K562 (cell line): ENCODE results near the gene TPGS1. TPM values are rescaled to one million over a fixed set of nuclear protein-coding genes. Genes with fewer than 3 reads are reported as not detected.

Experiments used
- ASH1L ChIP-seq: fragments of 450-650 bp; IDR thresholded peaks from 2 replicates; pipeline ENCODE4 v1.6.1; 2018; ENCODE audit warnings: borderline replicate concordance, mild to moderate bottlenecking, low read depth; ENCODE audit not compliant: partially characterized antibody
- FOXK2 ChIP-seq, 2 experiments: fragments of 450-650 bp; IDR thresholded peaks in 1 of 2; conservative IDR thresholded peaks in 1 of 2; 2 replicates each; pipeline ENCODE4 v1.6.1; 2016; ENCODE audit warnings: low read depth in 2 of 2, mild to moderate bottlenecking in 1 of 2
- HOXB6 ChIP-seq: fragments of 250-450 bp; sonication (Bioruptor Pico); IDR thresholded peaks from 2 replicates; pipeline ENCODE4 v1.5.1; 2022; ENCODE audit warnings: mild to moderate bottlenecking, borderline replicate concordance
- MLX ChIP-seq, 2 experiments: fragments of 450-650 bp in 1 of 2; sonication (generic) in 1 of 2; formaldehyde crosslinking; conservative IDR thresholded peaks; 2 replicates each; pipeline versions ENCODE4 v1.4.0 to v1.8.1; 2020 to 2022; ENCODE audit warnings: mild to moderate bottlenecking in 1 of 2, missing genetic modification reagents in 1 of 2
- POLR2B ChIP-seq: fragments of 450-650 bp; IDR thresholded peaks from 2 replicates; pipeline ENCODE4 v1.6.1; 2018; ENCODE audit warnings: low read depth; ENCODE audit not compliant: partially characterized antibody
- PTRF ChIP-seq: fragments of 450-650 bp; IDR thresholded peaks from 2 replicates; pipeline ENCODE4 v1.6.1; 2016; ENCODE audit warnings: mild to moderate bottlenecking, missing genetic modification characterization, missing compliant biosample characterization
- RBM34 ChIP-seq: fragments of 200-400 bp; formaldehyde crosslinking; IDR thresholded peaks from 2 replicates; pipeline ENCODE4 v1.6.1; 2018; ENCODE audit warnings: low read length, borderline replicate concordance; ENCODE audit not compliant: insufficient read depth
- SPI1 ChIP-seq: IDR thresholded peaks from 2 replicates; pipeline ENCODE4 v1.6.1; 2011; ENCODE audit warnings: low read depth, low read length, control low read depth, borderline replicate concordance
- TAF9B ChIP-seq: fragments of 450-650 bp; IDR thresholded peaks from 2 replicates; pipeline ENCODE4 v1.6.1; 2018; ENCODE audit warnings: mild to moderate bottlenecking; ENCODE audit not compliant: partially characterized antibody
- TCF7 ChIP-seq: sonication (generic); IDR thresholded peaks from 2 replicates; pipeline ENCODE4 v1.6.1; 2016; ENCODE audit warnings: antibody characterized with exemption, borderline replicate concordance
- THRA ChIP-seq: fragments of 450-650 bp; IDR thresholded peaks from 2 replicates; pipeline ENCODE4 v1.6.1; 2017; ENCODE audit warnings: mild to moderate bottlenecking, moderate library complexity
- ZFP30 ChIP-seq: fragments of 250-450 bp; sonication (Bioruptor Pico); IDR thresholded peaks from 2 replicates; pipeline ENCODE4 v1.8.0; 2022; ENCODE audit warnings: moderate library complexity, mild to moderate bottlenecking, inconsistent platforms, borderline replicate concordance
- ZNF174 ChIP-seq: fragments of 250-450 bp; sonication (Bioruptor Pico); IDR thresholded peaks from 2 replicates; pipeline ENCODE4 v1.4.0; 2020; ENCODE audit warnings: mild to moderate bottlenecking
- ZNF24 ChIP-seq: fragments of 450-650 bp; IDR thresholded peaks from 2 replicates; pipeline ENCODE4 v1.6.1; 2016
- ZNF311 ChIP-seq: fragments of 250-450 bp; sonication (Bioruptor Pico); IDR thresholded peaks from 2 replicates; pipeline ENCODE4 v1.4.0; 2020; ENCODE audit warnings: mild to moderate bottlenecking, moderate library complexity
- ZNF785 ChIP-seq: fragments of 250-450 bp; sonication (Bioruptor Pico); IDR thresholded peaks from 2 replicates; pipeline ENCODE4 v1.4.0; 2020; ENCODE audit warnings: mild to moderate bottlenecking
- polyA plus RNA-seq, 8 experiments: library from polyadenylated mRNA; depleted of rRNA in 4 of 8; stranded (reverse) in 5 of 8; unstranded in 3 of 8; fragments of >200 nt; fragmentation: Nextera tagmentation in 2 of 8; fragmentation: Illumina TruSeq in 1 of 8; extraction: Ambion mirVana in 2 of 8; extraction: Trizol in 1 of 8; gene quantifications; 2 replicates each; pipeline versions ENCODE4 v1.2.1 to v1.2.3, GENCODE V29; 2011 to 2014; ENCODE audit warnings: inconsistent platforms in 1 of 8, missing spikeins in 1 of 8
- total RNA-seq, 7 experiments: library from RNA; depleted of rRNA in 6 of 7; stranded (reverse); fragments of >200 nt in 6 of 7; fragmentation: Illumina TruSeq in 2 of 7; extraction: Trizol in 2 of 7; gene quantifications; 2 replicates each; pipeline versions ENCODE4 v1.2.1 to v1.2.3, GENCODE V29; 2011 to 2021; ENCODE audit warnings: low replicate concordance in 1 of 7
- TF ChIP-seq, protein P1 (sequence below): fragments of 450-650 bp; IDR thresholded peaks from 2 replicates; pipeline ENCODE4 v1.6.1; 2018; ENCODE audit not compliant: partially characterized antibody
- TF ChIP-seq, protein P2 (sequence below): fragments of 450-650 bp; IDR thresholded peaks from 2 replicates; pipeline ENCODE4 v1.7.1; 2018; ENCODE audit warnings: mild to moderate bottlenecking, low read depth; ENCODE audit not compliant: partially characterized antibody

TPGS1 gene
- total and polyA plus RNA-seq, 9 of the 15 experiments (the other 6 are each of a cell fraction or from before 2014, with no cell fraction given) = 0.30 to 31.6 (median 1.2) TPM; not detected in 2

- TF ChIP-seq, protein P1, sequence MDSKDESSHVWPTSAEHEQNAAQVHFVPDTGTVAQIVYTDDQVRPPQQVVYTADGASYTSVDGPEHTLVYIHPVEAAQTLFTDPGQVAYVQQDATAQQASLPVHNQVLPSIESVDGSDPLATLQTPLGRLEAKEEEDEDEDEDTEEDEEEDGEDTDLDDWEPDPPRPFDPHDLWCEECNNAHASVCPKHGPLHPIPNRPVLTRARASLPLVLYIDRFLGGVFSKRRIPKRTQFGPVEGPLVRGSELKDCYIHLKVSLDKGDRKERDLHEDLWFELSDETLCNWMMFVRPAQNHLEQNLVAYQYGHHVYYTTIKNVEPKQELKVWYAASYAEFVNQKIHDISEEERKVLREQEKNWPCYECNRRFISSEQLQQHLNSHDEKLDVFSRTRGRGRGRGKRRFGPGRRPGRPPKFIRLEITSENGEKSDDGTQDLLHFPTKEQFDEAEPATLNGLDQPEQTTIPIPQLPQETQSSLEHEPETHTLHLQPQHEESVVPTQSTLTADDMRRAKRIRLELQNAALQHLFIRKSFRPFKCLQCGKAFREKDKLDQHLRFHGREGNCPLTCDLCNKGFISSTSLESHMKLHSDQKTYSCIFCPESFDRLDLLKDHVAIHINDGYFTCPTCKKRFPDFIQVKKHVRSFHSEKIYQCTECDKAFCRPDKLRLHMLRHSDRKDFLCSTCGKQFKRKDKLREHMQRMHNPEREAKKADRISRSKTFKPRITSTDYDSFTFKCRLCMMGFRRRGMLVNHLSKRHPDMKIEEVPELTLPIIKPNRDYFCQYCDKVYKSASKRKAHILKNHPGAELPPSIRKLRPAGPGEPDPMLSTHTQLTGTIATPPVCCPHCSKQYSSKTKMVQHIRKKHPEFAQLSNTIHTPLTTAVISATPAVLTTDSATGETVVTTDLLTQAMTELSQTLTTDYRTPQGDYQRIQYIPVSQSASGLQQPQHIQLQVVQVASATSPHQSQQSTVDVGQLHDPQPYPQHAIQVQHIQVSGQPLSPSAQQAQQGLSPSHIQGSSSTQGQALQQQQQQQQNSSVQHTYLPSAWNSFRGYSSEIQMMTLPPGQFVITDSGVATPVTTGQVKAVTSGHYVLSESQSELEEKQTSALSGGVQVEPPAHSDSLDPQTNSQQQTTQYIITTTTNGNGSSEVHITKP = no peak
- TF ChIP-seq HOXB6 (CRISPR knock-in tag) = no peak
- TF ChIP-seq FOXK2 (conservative IDR thresholded peaks at IDR 0.05 in 1 of 2, IDR thresholded peaks at IDR 0.05 in 1 of 2; ENCODE audit: low read depth in 2 of 2) = no peak
- no peak for TF ChIP-seq THRA
- no peak for TF ChIP-seq ZNF785 (CRISPR knock-in tag)
- 0 out of 2 replicates have a peak, but pooled peaks have one; percentile 23 for TF ChIP-seq TCF7
- TF ChIP-seq MLX (CRISPR knock-in tag; conservative IDR thresholded peaks at IDR 0.05) = 0 out of 4 replicates have a peak, but pooled peaks have one; percentile 9 to 53
- no peak for TF ChIP-seq ZFP30 (CRISPR knock-in tag)
- TF ChIP-seq, protein P2, sequence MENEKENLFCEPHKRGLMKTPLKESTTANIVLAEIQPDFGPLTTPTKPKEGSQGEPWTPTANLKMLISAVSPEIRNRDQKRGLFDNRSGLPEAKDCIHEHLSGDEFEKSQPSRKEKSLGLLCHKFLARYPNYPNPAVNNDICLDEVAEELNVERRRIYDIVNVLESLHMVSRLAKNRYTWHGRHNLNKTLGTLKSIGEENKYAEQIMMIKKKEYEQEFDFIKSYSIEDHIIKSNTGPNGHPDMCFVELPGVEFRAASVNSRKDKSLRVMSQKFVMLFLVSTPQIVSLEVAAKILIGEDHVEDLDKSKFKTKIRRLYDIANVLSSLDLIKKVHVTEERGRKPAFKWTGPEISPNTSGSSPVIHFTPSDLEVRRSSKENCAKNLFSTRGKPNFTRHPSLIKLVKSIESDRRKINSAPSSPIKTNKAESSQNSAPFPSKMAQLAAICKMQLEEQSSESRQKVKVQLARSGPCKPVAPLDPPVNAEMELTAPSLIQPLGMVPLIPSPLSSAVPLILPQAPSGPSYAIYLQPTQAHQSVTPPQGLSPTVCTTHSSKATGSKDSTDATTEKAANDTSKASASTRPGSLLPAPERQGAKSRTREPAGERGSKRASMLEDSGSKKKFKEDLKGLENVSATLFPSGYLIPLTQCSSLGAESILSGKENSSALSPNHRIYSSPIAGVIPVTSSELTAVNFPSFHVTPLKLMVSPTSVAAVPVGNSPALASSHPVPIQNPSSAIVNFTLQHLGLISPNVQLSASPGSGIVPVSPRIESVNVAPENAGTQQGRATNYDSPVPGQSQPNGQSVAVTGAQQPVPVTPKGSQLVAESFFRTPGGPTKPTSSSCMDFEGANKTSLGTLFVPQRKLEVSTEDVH = no peak
- TF ChIP-seq PTRF (tag) = no peak
- TF ChIP-seq ASH1L = no peak
- peak; percentile 30 for TF ChIP-seq POLR2B
- no peak for TF ChIP-seq ZNF174 (CRISPR knock-in tag)
- no peak for TF ChIP-seq ZNF311 (CRISPR knock-in tag)
- no peak for TF ChIP-seq TAF9B
- TF ChIP-seq SPI1 = no peak
- no peak for TF ChIP-seq ZNF24
- 0 out of 2 replicates have a peak, but pooled peaks have one; percentile 33 for TF ChIP-seq RBM34
These were observed 18.5 kb upstream of the TPGS1 start (continued) for GRCh38 chr19:488505-489417.
